Fibroblast of the conjunctiva (primary cell): ENCODE results near the gene KLF5.
"Not testable (repeated sequence)": the region's sequence is repeated elsewhere in the genome, so short reads cannot be mapped to it uniquely, and the experiment has no call there.

ENCODE experiments used
- DNase-seq: peaks from one replicate; pipeline ENCODE4 v3.0.0-alpha.2; 2010; ENCODE audit warnings: low read depth

KLF5 gene

GRCh38 chr13:73088332-73088935 lies 29.6 kb downstream of the KLF5 start:
- DNase-seq, result no peak

GRCh38 chr13:73089213-73089612 lies 30.4 kb downstream of the KLF5 start:
- DNase-seq, result no peak

DNA sequence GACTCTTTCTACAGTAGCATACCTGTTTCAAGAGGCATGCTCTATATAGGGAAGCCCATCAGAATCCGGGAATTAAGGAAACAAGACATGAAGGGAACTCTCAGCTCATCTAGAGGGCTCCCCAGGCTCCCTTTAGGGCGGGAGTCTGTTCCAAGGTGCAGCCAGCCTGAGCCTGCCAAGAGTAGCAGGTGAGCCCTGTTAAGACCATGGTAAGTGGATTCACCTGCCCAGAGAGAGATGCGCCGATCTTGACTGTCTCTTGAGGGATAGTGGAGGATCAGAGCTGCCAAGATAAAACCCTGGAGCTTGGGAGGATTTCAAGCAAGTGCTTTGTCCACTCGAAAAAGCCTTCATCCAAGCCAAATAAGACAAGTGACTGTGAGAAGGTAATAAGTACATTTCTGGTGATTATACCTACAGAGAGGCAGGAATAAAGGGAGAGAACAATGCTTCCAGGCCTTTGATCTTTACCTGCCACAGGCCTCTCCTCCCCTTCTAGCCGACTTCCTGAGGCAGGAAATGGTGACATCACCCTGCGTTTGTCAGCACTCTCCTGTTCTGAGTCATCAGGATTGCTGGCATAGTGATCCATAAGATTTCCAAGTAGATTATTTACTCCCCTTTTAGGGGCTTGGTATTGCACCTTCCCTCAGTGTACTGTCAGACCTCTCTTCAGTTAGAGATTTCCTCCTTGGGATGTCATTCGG lies 31.5 kb downstream of the KLF5 start:
- peak; percentile 6 for DNase-seq

GRCh38 chr13:73090823-73091187 lies 32.0 kb downstream of the KLF5 start:
- no peak for DNase-seq

DNA sequence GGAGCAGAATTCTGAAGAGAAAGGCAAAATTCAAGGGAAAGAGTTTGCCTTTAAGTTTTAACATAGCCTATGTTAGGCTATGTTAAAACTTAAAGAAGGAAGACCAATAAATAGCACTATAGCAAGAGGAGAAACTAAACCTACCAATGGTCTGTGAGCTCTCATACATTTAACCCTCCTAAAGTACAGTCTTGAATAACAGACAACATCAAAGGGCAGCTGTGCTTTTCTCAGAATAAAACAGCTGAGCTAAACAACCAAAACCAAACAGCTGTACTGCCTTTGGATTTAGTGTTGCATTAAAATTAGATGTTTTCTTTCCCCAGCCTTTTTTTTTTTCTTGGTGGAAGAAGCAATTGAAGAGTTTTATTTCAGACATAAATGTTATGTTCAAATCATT lies 34.0 kb downstream of the KLF5 start:
- DNase-seq, result no peak

- DNase-seq, result no peak
These were observed 37.4 kb downstream of the KLF5 start for GRCh38 chr13:73096173-73096572.

GRCh38 chr13:73096638-73097037 lies 37.8 kb downstream of the KLF5 start:
- no peak for DNase-seq

DNA sequence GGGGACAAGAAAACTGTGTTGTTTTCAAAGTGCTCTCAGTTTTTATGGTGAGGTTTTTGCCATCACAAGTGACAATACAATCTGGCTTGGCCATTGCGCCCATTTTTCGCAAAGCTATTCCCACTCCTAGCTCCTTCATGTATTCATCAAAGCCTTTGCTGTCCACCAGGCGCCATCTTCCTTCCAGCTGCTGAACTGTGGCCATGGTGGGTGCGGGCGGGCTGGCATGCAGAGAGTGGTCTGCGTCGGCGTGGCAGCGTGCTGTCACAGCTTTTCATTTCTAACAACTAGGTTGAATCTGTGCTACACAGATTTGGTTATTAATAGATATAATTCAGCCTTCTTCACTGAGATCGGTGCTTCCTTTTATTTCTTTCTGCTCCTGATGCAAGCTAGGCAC lies 42.0 kb downstream of the KLF5 start:
- not testable (repeated sequence) for DNase-seq

DNA sequence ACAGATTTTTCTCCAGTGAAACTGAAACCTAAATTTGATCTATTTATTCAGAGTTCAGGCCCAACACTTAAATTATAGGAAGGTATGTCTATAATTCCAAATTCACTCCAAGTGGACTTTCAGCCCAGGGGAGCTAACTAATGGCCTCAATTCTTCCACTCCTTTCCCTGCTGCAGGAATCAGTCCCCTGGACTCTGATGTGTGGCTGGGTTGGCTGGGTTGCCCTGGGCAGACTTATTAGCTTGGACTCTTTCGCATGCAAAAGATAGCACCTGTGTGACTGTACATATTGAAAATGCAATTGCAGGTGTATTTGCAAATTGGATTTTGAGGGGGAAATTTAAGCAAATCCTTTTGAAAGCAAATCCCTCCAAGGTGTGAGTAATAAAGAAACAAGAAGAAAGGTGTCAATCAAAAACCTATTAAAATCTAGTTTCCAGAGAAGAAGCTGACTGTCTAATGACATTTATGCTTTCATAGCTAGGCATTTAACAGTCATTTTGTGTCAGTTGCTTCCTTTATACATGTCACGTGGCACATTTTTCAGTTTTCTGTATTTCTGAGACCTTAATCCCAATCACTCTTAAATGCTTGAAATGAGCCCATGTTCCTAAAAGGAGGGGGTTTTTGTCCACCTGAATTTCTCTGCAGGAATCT lies 42.7 kb downstream of the KLF5 start:
- DNase-seq, result no peak

DNA sequence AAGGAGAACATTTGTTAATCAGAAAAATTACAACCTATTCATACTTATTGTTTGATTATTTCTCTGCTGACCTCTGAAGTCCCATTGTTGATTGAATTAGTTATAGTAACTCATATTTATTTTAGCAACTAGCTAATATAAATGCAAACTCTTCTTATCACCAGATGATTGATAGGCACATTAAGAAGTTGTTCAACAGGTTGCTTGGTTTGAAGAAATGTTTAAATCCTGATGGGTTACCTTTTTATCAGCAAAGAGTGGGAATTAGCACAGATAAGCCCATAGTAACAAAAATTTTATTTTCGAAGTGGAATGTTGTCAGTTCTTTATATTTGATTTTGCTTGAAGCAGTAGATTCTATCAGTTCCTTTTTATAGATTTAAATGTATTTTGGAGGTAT lies 44.4 kb downstream of the KLF5 start:
- no peak for DNase-seq

GRCh38 chr13:73106513-73107178 lies 47.8 kb downstream of the KLF5 start:
- no peak for DNase-seq

DNA sequence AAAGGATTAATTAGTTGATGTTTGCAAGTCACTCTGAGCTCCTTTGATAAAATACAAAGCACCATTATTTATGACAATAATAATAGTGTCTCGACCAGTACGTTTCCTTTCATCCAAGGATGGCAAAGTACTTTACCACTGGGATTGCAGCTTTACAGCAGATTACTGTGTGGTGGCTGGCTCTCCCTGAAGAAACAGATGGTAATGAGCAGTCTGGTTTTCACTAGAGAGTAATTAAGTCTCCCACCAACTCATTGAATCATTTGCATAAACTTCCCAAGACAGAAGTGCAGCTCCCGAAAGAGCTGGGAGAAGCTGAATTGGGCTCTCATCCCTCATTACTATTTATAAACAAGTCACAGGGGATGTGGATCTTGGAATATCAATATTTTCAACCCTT lies 48.7 kb downstream of the KLF5 start:
- DNase-seq, result no peak

DNA sequence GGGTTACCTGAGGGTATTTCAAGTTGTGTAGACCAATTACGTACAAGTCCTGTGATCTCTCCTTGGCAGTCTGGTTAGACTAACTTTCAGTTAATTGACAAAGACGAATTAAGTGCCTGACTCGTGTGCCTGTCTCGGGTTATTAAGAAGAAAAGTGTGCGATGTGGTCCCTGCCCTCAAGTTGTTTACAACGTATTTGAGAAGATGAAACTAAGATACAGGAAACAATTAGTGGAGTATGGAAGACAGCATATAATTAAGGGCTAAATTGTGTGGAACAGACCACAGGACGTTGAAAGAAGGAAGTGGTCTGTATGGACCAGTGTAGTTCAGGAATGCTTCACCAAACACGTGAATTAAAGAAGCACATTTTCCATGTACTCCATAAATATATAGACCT lies 49.2 kb downstream of the KLF5 start:
- no peak for DNase-seq

- DNase-seq, result no peak
These were observed 50.6 kb downstream of the KLF5 start for GRCh38 chr13:73109288-73109899.

- DNase-seq, result no peak
These were observed 51.2 kb downstream of the KLF5 start for GRCh38 chr13:73109969-73110368.

DNA sequence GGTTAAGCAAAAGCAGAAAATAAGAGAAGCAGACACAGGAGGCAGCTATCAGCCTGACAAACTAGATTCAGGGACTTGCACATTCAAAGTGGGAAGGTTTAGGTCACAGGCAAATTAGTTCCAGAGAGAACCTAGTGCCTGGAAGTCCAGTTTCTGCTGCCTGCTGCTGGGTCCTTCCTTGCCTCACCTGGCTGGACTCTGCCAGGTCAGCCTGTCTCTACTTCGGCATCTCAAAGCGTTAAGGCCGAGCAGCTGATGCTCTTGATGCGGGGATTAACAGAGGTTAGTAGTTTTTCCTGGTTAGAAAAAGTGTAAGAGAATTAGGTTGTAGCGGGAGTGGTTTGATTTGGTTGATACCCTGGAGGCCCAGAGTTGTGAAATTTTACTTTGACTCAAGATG lies 52.0 kb downstream of the KLF5 start:
- no peak for DNase-seq

DNA sequence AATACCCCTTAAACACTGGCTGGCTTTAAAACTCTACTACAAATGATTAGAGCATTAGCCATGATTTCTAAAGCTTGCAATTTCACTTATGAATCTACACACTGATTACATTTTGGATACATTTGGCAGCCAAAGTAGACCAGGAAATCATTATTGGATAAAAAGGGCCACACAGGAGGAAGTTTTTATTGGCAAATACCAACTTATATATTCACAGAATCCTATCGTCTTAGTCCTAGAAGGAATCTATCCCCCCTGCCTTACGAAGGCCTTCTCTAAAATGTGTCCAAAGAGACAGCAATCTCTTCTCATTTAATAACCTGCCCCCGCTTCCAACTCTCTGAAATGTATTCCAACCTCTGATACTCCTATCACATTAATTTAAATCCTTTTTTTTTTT lies 52.5 kb downstream of the KLF5 start:
- no peak for DNase-seq

- DNase-seq, result no peak
These were observed 60.8 kb downstream of the KLF5 start for GRCh38 chr13:73119612-73120011.
